Coronary artery (tissue), 2 donors: ENCODE data around the gene SUSD6.
"Not testable (repeated sequence)": the region's sequence is repeated elsewhere in the genome, so short reads cannot be mapped to it uniquely, and the experiment has no call there.

Experiments used
- DNase-seq: peaks from one replicate; pipeline ENCODE4 v3.0.0-alpha.2; 2017; ENCODE audit warnings: low spot score
- H3K27ac ChIP-seq, 2 donors: fragments of 200-600 bp; sonication (generic); one replicate each; pipeline ENCODE4 v1.5.1; 2016 to 2019
- H3K4me3 ChIP-seq: fragments of 200-600 bp; sonication (generic); 2 replicates; pipeline ENCODE4 v1.5.1; 2016; ENCODE audit warnings: mild to moderate bottlenecking, moderate library complexity
- TF ChIP-seq, protein P1 (sequence below): fragments of 200-600 bp; sonication (generic); IDR thresholded peaks from one replicate; pipeline ENCODE4 v1.5.1; 2019; ENCODE audit warnings: antibody characterized with exemption

The SUSD6 gene

DNA sequence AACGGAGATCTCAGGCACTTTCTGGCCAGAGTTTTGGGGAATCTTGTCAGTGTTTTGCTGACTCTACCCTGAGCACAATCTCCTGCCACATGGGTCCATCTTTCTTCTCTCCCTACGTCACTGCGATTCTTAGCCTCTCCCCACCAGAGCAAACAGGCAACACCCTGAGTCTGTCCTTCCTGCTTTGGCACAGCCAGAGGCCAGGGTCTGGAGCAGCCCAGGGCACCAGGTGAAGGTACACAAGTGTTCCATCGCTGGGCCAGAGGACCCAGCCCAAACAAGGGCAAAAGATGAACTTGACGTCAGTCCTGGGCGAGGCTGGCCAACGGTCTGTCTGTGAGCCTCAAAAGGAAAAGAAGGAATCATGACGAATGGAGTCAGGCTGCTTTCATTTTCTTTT, 24.0 kb upstream of the SUSD6 start:
- no peak overlapping the region for H3K4me3 ChIP-seq
- TF ChIP-seq, protein P1, sequence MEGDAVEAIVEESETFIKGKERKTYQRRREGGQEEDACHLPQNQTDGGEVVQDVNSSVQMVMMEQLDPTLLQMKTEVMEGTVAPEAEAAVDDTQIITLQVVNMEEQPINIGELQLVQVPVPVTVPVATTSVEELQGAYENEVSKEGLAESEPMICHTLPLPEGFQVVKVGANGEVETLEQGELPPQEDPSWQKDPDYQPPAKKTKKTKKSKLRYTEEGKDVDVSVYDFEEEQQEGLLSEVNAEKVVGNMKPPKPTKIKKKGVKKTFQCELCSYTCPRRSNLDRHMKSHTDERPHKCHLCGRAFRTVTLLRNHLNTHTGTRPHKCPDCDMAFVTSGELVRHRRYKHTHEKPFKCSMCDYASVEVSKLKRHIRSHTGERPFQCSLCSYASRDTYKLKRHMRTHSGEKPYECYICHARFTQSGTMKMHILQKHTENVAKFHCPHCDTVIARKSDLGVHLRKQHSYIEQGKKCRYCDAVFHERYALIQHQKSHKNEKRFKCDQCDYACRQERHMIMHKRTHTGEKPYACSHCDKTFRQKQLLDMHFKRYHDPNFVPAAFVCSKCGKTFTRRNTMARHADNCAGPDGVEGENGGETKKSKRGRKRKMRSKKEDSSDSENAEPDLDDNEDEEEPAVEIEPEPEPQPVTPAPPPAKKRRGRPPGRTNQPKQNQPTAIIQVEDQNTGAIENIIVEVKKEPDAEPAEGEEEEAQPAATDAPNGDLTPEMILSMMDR, result no peak
- no peak for DNase-seq
- H3K27ac ChIP-seq, result peak overlapping the region in 1 of 2 donors; percentile 8

DNA sequence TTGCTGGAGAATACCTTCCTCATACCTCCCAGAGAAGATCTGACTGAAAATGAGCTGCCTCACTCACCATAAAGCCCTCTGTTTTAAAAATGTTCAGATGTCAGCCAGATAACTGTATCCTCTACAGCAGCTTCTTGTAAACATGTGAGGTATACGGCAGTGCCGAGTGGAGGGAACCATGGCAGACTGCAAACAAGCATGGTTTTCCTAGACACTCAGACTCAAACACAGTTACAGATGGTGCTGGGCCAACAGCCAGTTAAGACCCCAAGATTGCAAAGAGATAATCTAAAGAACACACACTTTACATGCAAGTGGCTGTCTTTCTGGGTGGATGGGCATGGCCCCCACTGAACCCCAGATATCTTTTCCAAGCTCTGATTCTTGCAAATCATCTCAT, 20.1 kb upstream of the SUSD6 start:
- TF ChIP-seq, protein P1, result no peak
- no peak for DNase-seq
- Histone ChIP-seq H3K27ac (no peak overlapping the region), H3K4me3 (no peak overlapping the region)

DNA sequence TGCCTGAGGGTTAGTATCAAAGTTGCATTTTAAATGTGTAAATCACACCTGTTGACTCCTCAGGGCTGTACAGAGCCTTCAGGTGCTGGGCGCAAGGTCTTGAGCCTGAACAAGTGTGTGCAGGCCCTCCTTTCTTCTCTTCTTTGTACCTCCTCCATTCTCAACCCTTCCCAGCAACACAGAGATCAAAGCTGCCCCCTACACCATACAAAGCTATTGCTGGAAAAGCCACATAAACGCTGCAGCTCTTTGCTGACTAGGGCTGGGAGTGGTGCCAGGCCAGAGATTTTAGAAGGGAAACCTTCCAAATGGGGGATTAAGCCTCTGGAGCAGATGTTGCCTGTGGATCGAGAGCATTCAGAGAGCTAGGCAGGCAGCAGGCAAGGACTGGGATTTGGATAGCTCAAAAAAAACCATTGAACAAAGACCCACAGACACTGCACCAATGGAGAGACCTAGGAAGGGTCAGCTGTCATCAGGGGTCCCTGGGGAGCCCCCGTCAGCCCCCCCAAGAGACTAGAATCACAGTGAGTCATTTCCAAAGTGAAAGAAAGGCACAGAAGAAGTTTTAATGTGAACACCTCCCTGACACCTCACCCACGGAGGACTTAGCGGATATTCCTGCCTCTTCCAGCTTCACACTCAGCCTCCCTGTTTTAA, 18.2 kb upstream of the SUSD6 start:
- Histone ChIP-seq H3K4me3 (peak overlapping the region; percentile 5), H3K27ac (peak overlapping the region in 1 of 2 donors; percentile 3)
- TF ChIP-seq, protein P1, result no peak
- DNase-seq, result no peak

DNA sequence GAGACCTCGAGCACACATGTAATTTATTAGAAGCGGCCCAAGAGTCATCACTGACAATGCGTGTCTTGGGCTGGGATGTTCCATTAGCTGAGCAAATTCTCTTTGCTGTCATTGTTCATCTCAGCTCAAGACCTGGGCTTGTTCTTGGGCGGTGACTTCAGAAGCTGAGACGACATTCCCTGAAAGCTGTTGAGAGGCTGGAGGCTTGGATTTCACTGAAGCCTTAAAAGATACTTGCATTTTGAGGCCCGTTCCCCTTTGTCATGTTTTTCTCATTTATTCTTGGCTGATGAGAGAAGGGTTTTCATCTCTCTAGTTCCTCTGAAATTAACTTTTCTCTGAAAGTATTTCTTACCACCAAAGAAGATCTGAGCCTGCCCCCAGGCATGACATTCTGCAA, 16.6 kb upstream of the SUSD6 start:
- TF ChIP-seq, protein P1, result no peak
- Histone ChIP-seq H3K4me3 (no peak overlapping the region), H3K27ac (no peak overlapping the region)
- no peak for DNase-seq

DNA sequence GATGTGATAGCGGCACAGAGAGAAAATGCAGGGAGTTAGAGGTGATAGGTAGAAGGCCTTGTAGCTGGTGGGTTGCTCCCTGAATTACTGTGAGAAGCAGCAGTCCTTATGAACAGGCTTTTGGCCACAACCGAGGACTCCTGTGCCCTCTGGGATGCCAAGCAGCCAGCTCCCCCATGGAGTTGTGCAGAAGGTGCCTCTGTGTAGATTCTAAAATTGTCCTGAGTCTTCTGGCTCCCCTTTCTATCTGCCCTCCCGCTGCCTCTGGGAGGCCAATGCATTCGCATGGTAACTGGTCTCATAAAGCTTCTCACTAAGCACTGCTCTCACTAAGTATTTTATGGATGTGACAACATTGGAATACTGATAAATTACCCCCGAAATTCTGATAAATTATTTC, 16.1 kb upstream of the SUSD6 start:
- Histone ChIP-seq H3K27ac (no peak overlapping the region), H3K4me3 (no peak overlapping the region)
- TF ChIP-seq, protein P1, result no peak
- DNase-seq, result no peak

DNA sequence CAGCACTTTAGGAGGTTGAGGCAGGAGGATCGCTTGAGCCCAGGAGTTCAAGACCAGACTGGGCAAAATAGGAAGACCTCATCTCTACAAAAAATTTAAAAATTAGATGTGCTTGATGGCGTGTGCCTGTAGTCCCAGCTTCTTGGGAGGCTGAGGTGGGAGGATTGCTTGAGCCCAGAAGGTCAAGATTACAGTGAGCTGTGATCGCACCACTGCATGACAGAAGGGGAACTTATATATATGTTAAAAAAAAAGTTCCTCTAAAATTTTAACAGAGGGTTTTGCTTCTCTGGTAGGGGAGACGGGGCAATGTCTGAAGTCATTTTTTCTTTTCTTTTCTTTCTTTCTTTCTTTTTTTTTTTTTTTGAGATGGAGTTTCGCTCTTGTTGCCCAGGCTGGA, 12.0 kb upstream of the SUSD6 start:
- not testable (repeated sequence) for H3K4me3 ChIP-seq, H3K27ac ChIP-seq, DNase-seq

DNA sequence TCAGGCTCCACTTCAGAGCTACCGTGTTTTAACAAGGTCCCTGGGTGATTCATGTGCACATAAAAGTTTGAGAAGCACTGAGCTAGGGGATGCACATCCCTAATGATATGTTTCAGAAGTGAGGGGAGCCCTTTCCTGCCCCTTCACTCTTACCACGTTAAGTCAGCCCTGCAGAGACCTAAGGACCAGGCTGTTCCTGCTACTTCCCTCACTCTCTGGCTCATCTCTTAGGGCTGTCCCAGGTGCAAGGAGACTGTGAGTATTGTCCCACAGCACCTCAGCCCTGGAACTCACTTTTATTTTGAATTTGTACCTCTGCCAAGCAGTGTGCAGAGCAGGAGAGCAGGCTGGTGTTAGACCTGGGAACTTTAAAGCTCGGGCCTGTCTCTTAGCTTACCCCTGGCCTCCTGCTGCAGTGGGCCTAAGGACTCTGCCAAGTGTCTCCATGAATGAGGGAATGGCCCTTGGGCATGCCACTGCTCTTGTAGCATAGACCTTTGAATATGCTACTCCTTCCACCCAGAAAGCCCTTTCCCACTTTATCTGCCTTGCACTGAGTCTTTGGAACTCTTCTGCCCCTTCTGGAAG, 11.0 kb upstream of the SUSD6 start:
- Histone ChIP-seq H3K27ac (no peak overlapping the region), H3K4me3 (no peak overlapping the region)
- no peak for DNase-seq
- TF ChIP-seq, protein P1, result no peak
